ENCODE results near the gene FAM50B. TPM values are rescaled to one million over a fixed set of nuclear protein-coding genes. Genes with fewer than 3 reads are reported as not detected.

FAM50B gene
- total RNA-seq, 1 donor from 2014 or later, result 10.3 TPM

- Histone ChIP-seq H3K4me3 (ENCODE audit: low read depth, low read length) (no peak overlapping the region), H3K27me3 (ENCODE audit: control insufficient read depth, insufficient read depth, low read length) (no peaks in the 10 kb centered on the region), H3K36me3 (ENCODE audit: control insufficient read depth, insufficient read depth, low read length) (no peaks in the 10 kb centered on the region)
- DNase-seq (ENCODE audit: low read depth) (no peak), FAIRE-seq (no peak)
- no peak for TF ChIP-seq CTCF (IDR thresholded peaks at IDR 0.05; ENCODE audit: insufficient read depth, low read length, severe bottlenecking)
Measured at GRCh38 chr6:3809515-3809891, 39.7 kb upstream of the FAM50B start.

GRCh38 chr6:3809982-3810381 lies 39.2 kb upstream of the FAM50B start:
- H3K27me3 ChIP-seq (ENCODE audit: control insufficient read depth, insufficient read depth, low read length), result no peaks in the 10 kb centered on the region
- TF ChIP-seq CTCF (IDR thresholded peaks at IDR 0.05; ENCODE audit: insufficient read depth, low read length, severe bottlenecking), result no peak
- no peaks in the 10 kb centered on the region for H3K36me3 ChIP-seq (ENCODE audit: control insufficient read depth, insufficient read depth, low read length)
- H3K4me3 ChIP-seq (ENCODE audit: low read depth, low read length), result no peak overlapping the region
- no peak for DNase-seq (ENCODE audit: low read depth)
- no peak for FAIRE-seq

- DNase-seq (ENCODE audit: low read depth) (no peak), FAIRE-seq (no peak)
- Histone ChIP-seq H3K36me3 (ENCODE audit: control insufficient read depth, insufficient read depth, low read length) (no peaks in the 10 kb centered on the region), H3K27me3 (ENCODE audit: control insufficient read depth, insufficient read depth, low read length) (no peaks in the 10 kb centered on the region), H3K4me3 (ENCODE audit: low read depth, low read length) (no peak overlapping the region)
- no peak for TF ChIP-seq CTCF (IDR thresholded peaks at IDR 0.05; ENCODE audit: insufficient read depth, low read length, severe bottlenecking)
Measured at GRCh38 chr6:3811191-3811590, 38.0 kb upstream of the FAM50B start.

GRCh38 chr6:3812596-3812995 lies 36.6 kb upstream of the FAM50B start:
- DNase-seq (ENCODE audit: low read depth), result no peak
- Histone ChIP-seq H3K27me3 (ENCODE audit: control insufficient read depth, insufficient read depth, low read length) (no peaks in the 10 kb centered on the region), H3K36me3 (ENCODE audit: control insufficient read depth, insufficient read depth, low read length) (no peaks in the 10 kb centered on the region), H3K4me3 (ENCODE audit: low read depth, low read length) (no peak overlapping the region)
- FAIRE-seq, result no peak
- no peak for TF ChIP-seq CTCF (IDR thresholded peaks at IDR 0.05; ENCODE audit: insufficient read depth, low read length, severe bottlenecking)

- FAIRE-seq (no peak), DNase-seq (ENCODE audit: low read depth) (peak; percentile 53)
- Histone ChIP-seq H3K36me3 (ENCODE audit: control insufficient read depth, insufficient read depth, low read length) (no peaks in the 10 kb centered on the region), H3K27me3 (ENCODE audit: control insufficient read depth, insufficient read depth, low read length) (no peaks in the 10 kb centered on the region), H3K4me3 (ENCODE audit: low read depth, low read length) (no peak overlapping the region)
- TF ChIP-seq CTCF (IDR thresholded peaks at IDR 0.05; ENCODE audit: insufficient read depth, low read length, severe bottlenecking), result no peak
Measured at GRCh38 chr6:3813150-3813780, 35.9 kb upstream of the FAM50B start.

- no peak for DNase-seq (ENCODE audit: low read depth)
- Histone ChIP-seq H3K36me3 (ENCODE audit: control insufficient read depth, insufficient read depth, low read length) (no peaks in the 10 kb centered on the region), H3K27me3 (ENCODE audit: control insufficient read depth, insufficient read depth, low read length) (no peaks in the 10 kb centered on the region), H3K4me3 (ENCODE audit: low read depth, low read length) (no peak overlapping the region)
- FAIRE-seq, result no peak
- no peak for TF ChIP-seq CTCF (IDR thresholded peaks at IDR 0.05; ENCODE audit: insufficient read depth, low read length, severe bottlenecking)
Measured at GRCh38 chr6:3813918-3814317, 35.3 kb upstream of the FAM50B start.
